K562 (cell line): ENCODE results near the gene CCDC181. TPM values are rescaled to one million over a fixed set of nuclear protein-coding genes. Genes with fewer than 3 reads are reported as not detected.

Experiments
- ATAC-seq: fragments of 200-7000 bp; cut with Tn5 transposase; 3 replicates; pipeline ENCODE4 v1.9.1; 2020; ENCODE audit warnings: moderate library complexity
- BruUV-seq: library from RNA; stranded (reverse); fragments of 400-500 nt; replicated peaks from 2 replicates; lab custom pipeline; 2021; lab: Mats Ljungman, UMichigan
- CTCF ChIA-PET: fragments of 300-600 bp; formaldehyde crosslinking; extraction: SDS; loops from one replicate; lab custom pipeline; 2021; ENCODE audit warnings: low intra/inter-chr PET ratio; lab: Yijun Ruan, JAX
- POLR2A ChIA-PET: fragments of 300-600, 350-650 bp; sonication (Branson Sonifier 250); formaldehyde crosslinking; extraction: SDS; loops from one replicate; lab custom pipeline; 2021; ENCODE audit warnings: antibody characterized with exemption, inconsistent platforms; lab: Yijun Ruan, JAX
- DNase-seq, 4 experiments: peaks; one replicate each; pipeline versions ENCODE4 v3.0.0 to v3.0.0-alpha.2; 2011 to 2018; ENCODE audit warnings: low spot score in 3 of 4, mixed read lengths in 3 of 4; ENCODE audit errors: extremely low read depth in 1 of 4
- FAIRE-seq: peaks from 2 replicates; lab custom pipeline; 2011; peaks lifted over from hg19 to GRCh38; lab: Jason Lieb, UNC
- H2AFZ ChIP-seq: 2 replicates; pipeline ENCODE4 v1.6.0; 2011; ENCODE audit warnings: low read depth, low read length, control low read depth, inconsistent platforms
- H3K27ac ChIP-seq: fragments of 200-600 bp; 3 replicates; pipeline ENCODE4 v1.8.0; 2011; ENCODE audit warnings: low read depth, mild to moderate bottlenecking, control low read depth, inconsistent platforms, low read length, moderate library complexity, mixed read lengths; ENCODE audit errors: extremely low read depth
- H3K27me3 ChIP-seq, 2 experiments: fragments of 300-600 bp in 1 of 2; 2 replicates in 1 of 2; 3 replicates in 1 of 2; pipeline versions ENCODE4 v1.6.0 to v1.8.0; 2011; ENCODE audit warnings: inconsistent platforms in 2 of 2, low read length in 2 of 2, mild to moderate bottlenecking in 1 of 2, mixed read lengths in 1 of 2, moderate library complexity in 1 of 2; ENCODE audit not compliant: control insufficient read depth in 2 of 2, insufficient read depth in 2 of 2
- H3K36me3 ChIP-seq: fragments of 300-600 bp; 3 replicates; pipeline ENCODE4 v1.8.0; 2011; ENCODE audit warnings: mild to moderate bottlenecking, low read length, inconsistent platforms; ENCODE audit not compliant: control insufficient read depth, insufficient read depth
- H3K4me1 ChIP-seq, 2 experiments: fragments of 200-600 bp in 1 of 2; replicated peaks in 1 of 2; 2 replicates in 1 of 2; 3 replicates in 1 of 2; pipeline versions ENCODE4 v1.5.1 to v1.8.0; 2011; ENCODE audit warnings: inconsistent platforms in 2 of 2, low read length in 2 of 2, mild to moderate bottlenecking in 1 of 2, mixed read lengths in 1 of 2, moderate library complexity in 1 of 2; ENCODE audit not compliant: control insufficient read depth in 2 of 2, insufficient read depth in 2 of 2
- H3K4me2 ChIP-seq: 2 replicates; pipeline ENCODE4 v1.6.1; 2011; ENCODE audit warnings: low read length, control low read depth, inconsistent platforms, mixed read lengths; ENCODE audit not compliant: insufficient read depth
- H3K4me3 ChIP-seq: fragments of 200-600 bp; sonication (generic), shearing (Covaris generic); 2 replicates; pipeline ENCODE4 v1.5.1; 2016; ENCODE audit warnings: control low read depth, inconsistent platforms
- H3K79me2 ChIP-seq: fragments of 200-600 bp; 3 replicates; pipeline ENCODE4 v1.8.0; 2011; ENCODE audit warnings: low read length, inconsistent platforms; ENCODE audit not compliant: control insufficient read depth, insufficient read depth
- H3K9ac ChIP-seq, 2 experiments: 2 replicates each; pipeline versions ENCODE4 v1.6.0 to v1.6.1; 2011; ENCODE audit warnings: low read depth in 2 of 2, low read length in 2 of 2, control low read depth in 1 of 2, inconsistent platforms in 1 of 2, mild to moderate bottlenecking in 1 of 2, mixed read lengths in 1 of 2; ENCODE audit not compliant: insufficient read depth in 1 of 2
- H3K9me1 ChIP-seq: one replicate; pipeline ENCODE4 v1.6.0; 2011; ENCODE audit warnings: inconsistent platforms, mild to moderate bottlenecking, low read length, moderate library complexity; ENCODE audit not compliant: control insufficient read depth, insufficient read depth
- H3K9me3 ChIP-seq: replicated peaks from 2 replicates; pipeline ENCODE4 v1.5.1; 2011; ENCODE audit warnings: low read depth, low read length, inconsistent platforms; ENCODE audit not compliant: control insufficient read depth, insufficient read depth
- H4K20me1 ChIP-seq: replicated peaks from 2 replicates; pipeline ENCODE4 v1.6.1; 2011; ENCODE audit warnings: low read length, inconsistent platforms, mixed read lengths; ENCODE audit not compliant: control insufficient read depth, insufficient read depth
- ATF2 ChIP-seq: sonication (generic); formaldehyde crosslinking; IDR thresholded peaks from 2 replicates; pipeline ENCODE4 v1.8.1; 2022; ENCODE audit warnings: missing genetic modification reagents
- CUX1 ChIP-seq: fragments of 200-800 bp; sonication (Bioruptor generic); IDR thresholded peaks from 2 replicates; pipeline ENCODE4 v1.6.1; 2016; ENCODE audit warnings: missing genetic modification characterization, missing compliant biosample characterization
- RBM15 ChIP-seq: fragments of 200-400 bp; formaldehyde crosslinking; IDR thresholded peaks from 2 replicates; pipeline ENCODE4 v1.6.1; 2018; ENCODE audit warnings: mild to moderate bottlenecking, low read length, moderate library complexity; ENCODE audit not compliant: insufficient read depth
- WGBS: fragments of 100-300 bp; shearing (Covaris generic); methylation state at CpG from one replicate; pipeline ENCODE4 v1.1.6; 2016; ENCODE audit warnings: low coverage, mixed read lengths; ENCODE audit not compliant: insufficient coverage; ENCODE audit errors: missing lambda C conversion rate; 5-methylcytosine and 5-hydroxymethylcytosine counted together
- in situ Hi-C: fragments of 300-500 bp; cut with MboI; formaldehyde crosslinking; loops from 4 replicates; pipeline ENCODE4 v1.15.0; 2018; ENCODE audit warnings: inconsistent platforms, mixed read lengths
- intact Hi-C: fragments of 100-400 bp; cut with micrococcal nuclease; formaldehyde crosslinking; loops from 2 replicates; pipeline ENCODE4 v1.14.2; 2022
- polyA plus RNA-seq, 8 experiments: library from polyadenylated mRNA; depleted of rRNA in 4 of 8; stranded (reverse) in 5 of 8; unstranded in 3 of 8; fragments of >200 nt; fragmentation: Nextera tagmentation in 2 of 8; fragmentation: Illumina TruSeq in 1 of 8; extraction: Ambion mirVana in 2 of 8; extraction: Trizol in 1 of 8; gene quantifications; 2 replicates each; pipeline versions ENCODE4 v1.2.1 to v1.2.3, GENCODE V29; 2011 to 2014; ENCODE audit warnings: inconsistent platforms in 1 of 8, missing spikeins in 1 of 8
- total RNA-seq, 7 experiments: library from RNA; depleted of rRNA in 6 of 7; stranded (reverse); fragments of >200 nt in 6 of 7; fragmentation: Illumina TruSeq in 2 of 7; extraction: Trizol in 2 of 7; gene quantifications; 2 replicates each; pipeline versions ENCODE4 v1.2.1 to v1.2.3, GENCODE V29; 2011 to 2021; ENCODE audit warnings: low replicate concordance in 1 of 7

The CCDC181 gene
- total and polyA plus RNA-seq, 9 of the 15 experiments (the other 6 are each of a cell fraction or from before 2014, with no cell fraction given): 0.04 to 0.14 TPM; not detected in 7

DNA sequence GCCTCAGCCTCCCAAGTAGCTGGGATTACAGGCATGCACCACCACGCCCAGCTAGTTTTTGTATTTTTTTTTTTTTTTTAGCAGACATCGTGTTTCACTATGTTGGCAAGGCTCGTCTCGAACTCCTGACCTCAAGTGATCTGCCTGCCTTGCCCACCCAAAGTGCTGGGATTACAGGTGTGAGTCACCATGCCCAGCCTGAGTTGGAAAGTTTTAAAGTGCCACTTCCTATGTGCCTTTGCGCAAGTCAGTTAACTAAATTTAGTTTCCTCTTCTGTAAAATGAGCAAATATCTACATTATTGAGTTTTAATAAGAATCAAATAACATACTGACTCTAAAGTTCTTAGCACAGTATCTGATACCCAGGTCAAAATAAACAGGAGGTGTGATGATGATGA, 46.1 kb upstream of the CCDC181 start:
- POLR2A ChIA-PET: interaction anchor here (1.3 to 1.6 kb wide), 3 partner anchors 10 to 13 kb away, joined by 5 to 9 read pairs (median 7); partner anchors contain the start of gene SLC19A2
- no TSS peak for BruUV-seq
- Histone ChIP-seq H3K4me3 (no peak overlapping the region), H2AFZ (no peak overlapping the region), H3K9ac (no peak overlapping the region), H4K20me1 (no peaks in the 10 kb centered on the region), H3K27ac (no peak overlapping the region), H3K9me3 (no peaks in the 10 kb centered on the region), H3K4me2 (no peak overlapping the region), H3K36me3 (peaks cover 52% of the 10 kb centered on the region), H3K79me2 (peaks cover 10% of the 10 kb centered on the region; the same call in 2 of the 3 replicates), H3K27me3 (no peaks in the 10 kb centered on the region), H3K4me1 (no peaks in the 10 kb centered on the region), H3K9me1 (no peaks in the 10 kb centered on the region)
- WGBS: 83% methylated on average over 4 of the region's 5 CpGs
- CTCF ChIA-PET: no interaction called here
- FAIRE-seq (no peak), ATAC-seq (no peak), DNase-seq (no peak)
- intact Hi-C loops: no loop called here
- TF ChIP-seq CUX1 (CRISPR knock-in tag) (no peak), ATF2 (no peak), RBM15 (no peak)
- in situ Hi-C loops: no loop called here
